Skeletal muscle tissue (tissue), 4 donors: ENCODE results near the gene CEBPZ. TPM values are rescaled to one million over a fixed set of nuclear protein-coding genes. Genes with fewer than 3 reads are reported as not detected.
A peak's percentile ranks its signal among the peaks of the same experiment; 100 is the strongest.
"Not testable (repeated sequence)": the region's sequence is repeated elsewhere in the genome, so short reads cannot be mapped to it uniquely, and the experiment has no call there.

ENCODE experiments used
- H3K27ac ChIP-seq: one replicate; pipeline ENCODE4 v1.7.0; 2013; ENCODE audit warnings: mild to moderate bottlenecking, low read depth, low read length, inconsistent platforms
- H3K27me3 ChIP-seq, 3 donors: one replicate each; pipeline ENCODE4 v1.7.0; 2013; ENCODE audit warnings: low read length in 3 of 3; ENCODE audit not compliant: control insufficient read depth in 3 of 3, insufficient read depth in 3 of 3
- H3K36me3 ChIP-seq, 3 donors: one replicate each; pipeline ENCODE4 v1.7.0; 2013; ENCODE audit warnings: low read length in 3 of 3; ENCODE audit not compliant: control insufficient read depth in 3 of 3, insufficient read depth in 3 of 3
- H3K4me1 ChIP-seq, 3 donors: one replicate each; pipeline ENCODE4 v1.7.0; 2013; ENCODE audit warnings: low read length in 3 of 3, mild to moderate bottlenecking in 3 of 3; ENCODE audit not compliant: control insufficient read depth in 3 of 3, insufficient read depth in 3 of 3
- H3K4me3 ChIP-seq, 3 donors: one replicate each; pipeline ENCODE4 v1.7.0; 2013; ENCODE audit warnings: low read length in 3 of 3
- H3K9ac ChIP-seq, 3 donors: one replicate each; pipeline ENCODE4 v1.7.0; 2013; ENCODE audit warnings: low read length in 3 of 3, mild to moderate bottlenecking in 3 of 3, moderate library complexity in 2 of 3, low read depth in 1 of 3
- H3K9me3 ChIP-seq, 3 donors: one replicate each; pipeline ENCODE4 v1.7.0; 2013; ENCODE audit warnings: low read length in 3 of 3; ENCODE audit not compliant: control insufficient read depth in 3 of 3
- total RNA-seq: library from RNA; depleted of rRNA; stranded (reverse); fragments of >200 nt; gene quantifications from one replicate; pipeline ENCODE4 v1.2.3, GENCODE V29; 2014
- donor health status: Osteomylitis.

Gene CEBPZ
- total RNA-seq, 1 donor from 2014 or later = 17.2 TPM

DNA sequence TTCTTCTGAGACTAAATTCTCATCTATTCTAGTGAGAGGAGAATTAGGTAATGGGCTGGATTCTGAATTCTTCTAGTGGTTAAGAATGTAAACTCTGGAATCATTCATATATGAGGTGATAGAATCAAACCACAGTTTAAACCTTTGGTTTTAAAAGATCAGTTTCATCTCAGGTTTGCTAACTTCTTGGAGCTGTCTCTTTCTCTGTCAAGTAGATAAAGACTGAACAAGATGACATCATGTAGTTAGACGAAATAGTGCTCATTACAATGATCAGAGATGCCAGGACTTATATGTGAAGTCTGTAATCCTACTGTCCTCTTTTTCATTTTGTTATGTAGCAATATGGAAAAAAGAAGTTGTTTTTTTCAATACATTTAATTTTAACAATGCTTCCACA is 30.2 kb downstream of the CEBPZ start:
- H3K4me1 ChIP-seq = peaks cover 7 to 10% (median 8%) of the 10 kb centered on the region in 3 donors
- peaks cover 0 to 3% (median 0%) of the 10 kb centered on the region in 3 donors for H3K9me3 ChIP-seq
- H3K9ac ChIP-seq = no peak overlapping the region
- H3K27ac ChIP-seq = no peak overlapping the region
- no peaks in the 10 kb centered on the region for H3K27me3 ChIP-seq
- peaks cover 16 to 38% (median 19%) of the 10 kb centered on the region in 3 donors for H3K36me3 ChIP-seq
- H3K4me3 ChIP-seq = no peak overlapping the region

DNA sequence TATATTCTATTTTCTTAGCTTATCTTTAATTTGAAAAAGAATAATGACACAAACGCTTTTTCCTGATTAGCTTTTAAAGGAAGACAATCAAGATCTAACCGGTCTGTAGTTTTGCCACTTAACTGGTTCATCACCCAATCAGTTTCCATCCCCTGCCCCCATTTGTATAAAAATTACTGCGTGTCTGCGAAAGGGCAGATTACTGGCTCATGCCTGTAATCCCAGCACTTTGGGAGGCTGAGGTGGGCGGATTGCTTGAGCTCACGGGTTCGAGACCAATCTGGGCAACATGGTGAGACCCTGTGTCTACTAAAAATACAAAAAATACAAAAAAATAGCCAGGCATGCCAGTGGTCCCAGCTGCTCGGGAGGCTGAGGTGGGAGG is 32.7 kb downstream of the CEBPZ start:
- Histone ChIP-seq H3K9ac (no peak overlapping the region), H3K27ac (no peak overlapping the region), H3K9me3 (peaks cover 0 to 3% (median 0%) of the 10 kb centered on the region in 3 donors), H3K4me3 (no peak overlapping the region), H3K4me1 (peaks cover 8 to 12% (median 10%) of the 10 kb centered on the region in 3 donors), H3K36me3 (peaks cover 10 to 23% (median 10%) of the 10 kb centered on the region in 3 donors), H3K27me3 (no peaks in the 10 kb centered on the region)

DNA sequence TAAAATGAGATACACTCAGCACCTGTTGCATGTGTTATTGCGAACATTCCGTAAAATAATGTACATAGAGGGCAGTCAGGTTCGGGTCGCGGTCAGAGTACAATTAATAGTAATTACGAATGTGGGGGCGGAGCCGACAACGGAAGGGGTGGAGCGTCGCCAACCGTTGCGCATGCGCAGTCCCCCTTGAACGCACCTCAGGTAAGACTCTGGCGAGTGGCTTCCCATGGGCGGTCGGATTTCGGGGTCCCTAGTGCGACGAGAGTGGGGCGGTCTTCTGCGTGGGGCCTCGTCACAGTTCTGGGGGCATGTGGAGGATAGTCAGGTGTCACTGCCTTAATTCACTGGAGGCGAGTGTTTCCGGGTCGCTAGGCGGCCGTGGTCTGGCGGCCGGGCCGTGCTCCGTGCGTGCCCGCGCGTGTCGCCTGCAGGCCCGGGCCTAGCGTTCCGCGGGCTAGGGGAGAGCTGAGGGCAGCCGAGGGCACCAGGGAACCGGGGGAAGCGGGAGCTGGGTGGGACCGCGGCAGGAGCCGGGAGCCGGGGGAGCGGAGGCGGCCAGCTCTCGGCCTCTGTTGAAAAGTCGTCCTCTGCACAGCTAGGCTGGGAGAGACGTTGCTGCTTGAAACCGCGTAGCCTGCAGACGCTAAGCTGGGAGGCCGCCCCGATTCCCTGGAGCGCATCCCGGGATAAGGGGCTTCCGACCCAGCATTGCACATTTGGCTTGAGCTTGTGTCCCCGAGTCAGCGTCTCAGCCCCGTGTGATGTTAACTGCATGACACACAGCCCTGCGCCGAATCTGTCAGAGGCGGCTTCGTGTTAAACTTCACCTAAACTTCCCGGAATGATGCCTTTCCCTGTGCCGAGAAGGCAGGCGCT is 34.8 kb downstream of the CEBPZ start, which contains the start of gene CEBPZOS:
CEBPZOS (plus strand) TSS at position 177 of the 876 bp plus-strand sequence. CDS start 3,209 bp downstream, outside the sequence.
- H3K9ac ChIP-seq = peak within 1 kb of the TSS; percentile 82 to 97 (median 95)
- peaks cover 0 to 11% (median under 1%) of the 10 kb centered on the region in 3 donors for H3K36me3 ChIP-seq
- H3K4me1 ChIP-seq = peaks cover 8 to 12% (median 10%) of the 10 kb centered on the region in 3 donors
- peak within 1 kb of the TSS; percentile 91 to 95 (median 95) for H3K4me3 ChIP-seq
- H3K9me3 ChIP-seq = no peaks in the 10 kb centered on the region
- H3K27me3 ChIP-seq = no peaks in the 10 kb centered on the region
- H3K27ac ChIP-seq = peak within 1 kb of the TSS; percentile 89

DNA sequence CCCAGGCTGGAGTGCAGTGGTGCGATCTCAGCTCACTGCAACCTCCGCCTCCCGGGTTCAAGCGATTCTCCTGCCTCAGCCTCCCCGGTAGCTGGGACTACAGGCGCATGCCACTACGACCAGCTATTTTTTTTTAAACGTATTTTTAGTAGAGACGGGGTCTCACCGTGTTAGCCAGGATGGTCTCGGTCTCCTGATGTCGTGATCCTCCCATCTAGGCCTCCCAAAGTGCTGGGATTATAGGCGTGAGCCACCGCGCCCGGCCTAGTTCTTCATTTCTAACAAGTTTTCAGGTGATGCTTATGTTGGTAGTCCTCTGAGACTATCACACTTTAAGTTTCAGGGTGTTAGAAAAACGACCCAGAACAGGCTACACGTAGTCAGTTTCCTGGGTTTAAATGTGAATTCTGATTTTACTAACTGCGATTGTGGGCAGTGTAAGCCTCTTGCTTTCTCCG is 35.5 kb downstream of the CEBPZ start:
- not testable (repeated sequence) for H3K9me3 ChIP-seq, H3K27me3 ChIP-seq, H3K36me3 ChIP-seq
- H3K9ac ChIP-seq = peak overlapping the region; percentile 82 to 97 (median 95)
- H3K4me3 ChIP-seq = peak overlapping the region; percentile 91 to 95 (median 95)
- peak overlapping the region; percentile 89 for H3K27ac ChIP-seq
- peaks cover 8 to 12% (median 10%) of the 10 kb centered on the region in 3 donors for H3K4me1 ChIP-seq

DNA sequence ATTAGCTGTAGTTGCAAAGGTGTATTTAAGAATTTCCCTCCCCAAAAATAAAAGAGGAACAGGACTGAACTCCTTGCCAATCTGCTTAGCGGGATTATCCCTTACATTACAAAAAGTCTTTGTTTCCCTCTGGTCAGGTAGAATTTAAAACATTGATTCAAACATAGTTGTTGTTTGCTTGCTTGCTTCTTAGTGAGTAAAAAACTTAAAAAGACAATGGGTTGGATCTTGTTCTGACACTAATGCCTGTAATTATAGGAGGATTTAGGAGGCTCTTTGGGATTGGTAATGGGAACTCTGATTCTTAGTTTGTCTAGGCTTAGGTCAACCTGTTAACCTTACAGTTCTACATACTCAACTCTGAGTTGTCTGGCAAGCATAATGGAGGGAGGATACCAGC is 38.8 kb downstream of the CEBPZ start:
- Histone ChIP-seq H3K27ac (no peak overlapping the region), H3K4me3 (no peak overlapping the region), H3K9me3 (no peaks in the 10 kb centered on the region), H3K4me1 (peaks cover 7 to 12% (median 7%) of the 10 kb centered on the region in 3 donors), H3K9ac (no peak overlapping the region), H3K27me3 (no peaks in the 10 kb centered on the region), H3K36me3 (no peaks in the 10 kb centered on the region)

DNA sequence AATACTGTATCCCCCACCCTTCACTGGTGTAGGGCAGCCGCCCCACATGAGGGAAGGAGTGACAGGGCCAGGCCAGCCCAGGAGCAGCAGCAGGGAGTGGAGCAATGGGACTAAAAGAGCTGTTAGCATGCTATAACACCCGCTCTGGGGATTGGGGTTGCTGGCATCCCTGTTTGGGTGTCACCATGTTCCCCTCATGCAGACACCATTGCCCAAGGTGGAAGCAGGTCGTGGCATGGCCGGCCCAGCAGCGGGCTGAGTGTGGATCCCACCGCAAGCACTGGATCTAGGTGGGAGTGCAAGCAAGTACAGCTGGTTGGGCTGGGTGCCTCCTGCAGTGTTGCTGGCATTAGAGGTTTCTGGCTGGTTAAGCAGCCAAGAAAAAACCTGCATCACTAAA is 39.6 kb downstream of the CEBPZ start:
- Histone ChIP-seq H3K27me3 (no peaks in the 10 kb centered on the region), H3K4me1 (peaks cover 0 to 6% (median 0%) of the 10 kb centered on the region in 3 donors), H3K27ac (no peak overlapping the region), H3K9ac (no peak overlapping the region), H3K36me3 (no peaks in the 10 kb centered on the region), H3K9me3 (no peaks in the 10 kb centered on the region), H3K4me3 (no peak overlapping the region)

DNA sequence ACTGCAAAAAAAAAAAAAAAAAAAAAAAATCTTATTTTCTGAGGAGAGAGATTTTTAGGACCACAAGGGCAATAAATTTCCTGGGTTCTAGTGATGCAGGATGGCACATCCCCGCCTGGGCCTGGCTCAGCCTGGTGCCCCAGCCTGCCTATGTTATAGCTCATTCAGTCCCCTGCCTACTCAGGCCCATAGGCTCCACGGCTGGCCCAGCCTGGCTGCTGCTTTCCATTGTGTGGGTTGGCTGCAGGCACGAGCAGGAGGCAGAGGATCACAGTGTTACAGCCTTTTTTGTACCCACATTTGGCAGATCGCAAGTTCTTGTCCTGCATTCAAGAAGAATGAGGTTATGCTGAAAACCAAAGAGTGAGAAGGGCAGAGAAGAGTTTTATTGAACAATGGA is 40.1 kb downstream of the CEBPZ start:
- no peak overlapping the region for H3K27ac ChIP-seq
- H3K4me3 ChIP-seq = no peak overlapping the region
- peaks cover 0 to under 1% (median under 1%) of the 10 kb centered on the region in 3 donors for H3K27me3 ChIP-seq
- H3K4me1 ChIP-seq = peaks cover 0 to 5% (median 0%) of the 10 kb centered on the region in 3 donors
- no peaks in the 10 kb centered on the region for H3K36me3 ChIP-seq
- no peak overlapping the region for H3K9ac ChIP-seq
- no peaks in the 10 kb centered on the region for H3K9me3 ChIP-seq

DNA sequence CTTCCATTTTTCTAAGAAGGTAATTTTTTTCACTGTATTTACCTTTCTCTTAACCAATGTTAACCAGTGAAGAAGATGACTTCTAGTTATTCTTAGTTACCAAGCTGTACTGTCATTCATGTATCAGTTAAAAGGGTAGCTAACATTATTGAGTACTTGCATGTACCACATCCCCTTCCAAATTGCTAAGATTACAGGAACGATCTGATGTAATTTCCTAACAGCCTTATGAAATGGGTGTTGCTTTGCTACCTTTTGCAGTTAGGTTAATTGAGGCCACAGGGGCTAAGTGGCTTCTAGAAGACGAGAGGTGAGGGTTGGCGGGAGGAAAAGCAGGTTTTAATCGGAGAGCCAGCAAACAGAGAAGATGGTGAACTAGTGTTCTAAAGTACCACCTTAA is 41.1 kb downstream of the CEBPZ start:
- H3K9me3 ChIP-seq = no peaks in the 10 kb centered on the region
- H3K4me3 ChIP-seq = no peak overlapping the region
- no peaks in the 10 kb centered on the region for H3K4me1 ChIP-seq
- no peak overlapping the region for H3K27ac ChIP-seq
- H3K36me3 ChIP-seq = no peaks in the 10 kb centered on the region
- H3K27me3 ChIP-seq = peaks cover 0 to 6% (median 4%) of the 10 kb centered on the region in 3 donors
- H3K9ac ChIP-seq = no peak overlapping the region

DNA sequence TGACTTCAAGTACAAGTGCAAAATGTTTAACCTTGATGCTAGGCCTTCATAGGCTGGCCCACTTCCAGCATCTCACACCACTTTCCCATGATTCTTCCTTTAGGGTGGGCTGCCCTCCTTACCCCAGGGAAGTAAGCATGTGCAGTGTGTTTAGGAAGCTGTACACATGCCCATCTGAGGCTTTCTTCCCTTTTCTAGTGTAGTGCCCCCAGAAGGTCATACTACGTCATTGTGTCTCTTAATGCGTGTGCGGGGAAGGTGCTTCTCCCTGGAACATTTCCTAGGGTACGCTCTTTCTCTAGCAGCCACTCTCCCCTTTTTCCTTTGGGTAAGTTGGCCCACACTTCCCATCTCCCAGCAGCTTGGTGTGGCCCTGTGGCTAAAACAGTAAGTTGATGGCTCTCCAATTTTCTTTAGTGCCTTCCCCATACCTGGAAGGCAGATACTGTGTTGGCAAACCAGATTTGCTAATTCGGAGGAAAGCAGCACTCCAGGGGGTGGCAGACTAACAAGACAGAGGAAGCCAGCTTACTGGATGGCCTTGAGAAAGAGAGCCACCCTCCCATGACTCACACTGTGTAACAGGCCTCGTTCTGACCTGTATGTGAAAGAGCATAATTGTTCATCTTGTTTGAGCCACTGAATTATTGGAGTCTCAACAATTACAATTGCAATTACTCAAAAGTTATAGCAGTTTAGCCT is 41.8 kb downstream of the CEBPZ start:
- Histone ChIP-seq H3K27me3 (peaks cover 0 to 6% (median 4%) of the 10 kb centered on the region in 3 donors), H3K9ac (no peak overlapping the region), H3K4me1 (no peaks in the 10 kb centered on the region), H3K4me3 (no peak overlapping the region), H3K9me3 (no peaks in the 10 kb centered on the region), H3K27ac (no peak overlapping the region), H3K36me3 (no peaks in the 10 kb centered on the region)
